ENCODE results near the gene TMEM270.

Gene TMEM270

DNA sequence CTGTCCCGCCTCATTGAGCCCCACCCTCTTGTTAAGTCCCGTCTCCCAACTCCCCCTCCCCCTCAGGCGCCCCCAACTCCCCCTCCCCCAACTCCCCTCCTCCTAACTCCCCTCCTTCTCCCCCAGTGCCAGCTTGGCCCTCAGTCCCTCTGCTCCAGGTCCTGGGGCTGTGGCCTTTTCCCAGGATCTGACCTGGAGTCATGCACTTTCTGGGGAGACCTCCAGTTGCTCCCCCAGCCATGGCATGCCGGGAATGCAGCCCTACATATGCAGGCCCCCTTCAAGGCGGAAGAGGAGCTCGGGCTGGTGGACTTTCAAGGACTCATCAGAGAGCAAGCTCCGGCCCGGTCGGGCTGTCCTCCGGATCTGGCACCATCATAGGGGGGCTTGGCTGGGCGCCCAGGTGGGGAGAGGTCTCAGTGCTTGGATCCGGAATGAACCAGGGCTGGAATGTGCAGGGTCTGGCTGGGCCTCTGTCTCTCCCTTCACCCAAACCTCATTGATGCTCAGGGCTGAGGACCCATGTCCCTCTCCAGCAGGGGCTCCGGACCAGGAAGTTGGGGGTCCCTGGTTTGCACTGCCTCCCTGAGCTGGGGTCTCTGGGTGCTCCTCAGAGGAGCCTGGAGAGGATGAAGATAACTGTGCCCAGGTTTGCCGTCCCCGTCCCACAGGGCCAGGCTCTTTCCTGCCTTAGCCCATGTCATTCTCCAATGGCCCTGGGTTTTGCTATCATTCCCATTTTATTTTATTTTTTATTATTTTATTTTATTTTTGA, 41.1 kb downstream of the TMEM270 start:
- no peak for FAIRE-seq
- DNase-seq (ENCODE audit: insufficient read length, low spot score), result no peak

DNA sequence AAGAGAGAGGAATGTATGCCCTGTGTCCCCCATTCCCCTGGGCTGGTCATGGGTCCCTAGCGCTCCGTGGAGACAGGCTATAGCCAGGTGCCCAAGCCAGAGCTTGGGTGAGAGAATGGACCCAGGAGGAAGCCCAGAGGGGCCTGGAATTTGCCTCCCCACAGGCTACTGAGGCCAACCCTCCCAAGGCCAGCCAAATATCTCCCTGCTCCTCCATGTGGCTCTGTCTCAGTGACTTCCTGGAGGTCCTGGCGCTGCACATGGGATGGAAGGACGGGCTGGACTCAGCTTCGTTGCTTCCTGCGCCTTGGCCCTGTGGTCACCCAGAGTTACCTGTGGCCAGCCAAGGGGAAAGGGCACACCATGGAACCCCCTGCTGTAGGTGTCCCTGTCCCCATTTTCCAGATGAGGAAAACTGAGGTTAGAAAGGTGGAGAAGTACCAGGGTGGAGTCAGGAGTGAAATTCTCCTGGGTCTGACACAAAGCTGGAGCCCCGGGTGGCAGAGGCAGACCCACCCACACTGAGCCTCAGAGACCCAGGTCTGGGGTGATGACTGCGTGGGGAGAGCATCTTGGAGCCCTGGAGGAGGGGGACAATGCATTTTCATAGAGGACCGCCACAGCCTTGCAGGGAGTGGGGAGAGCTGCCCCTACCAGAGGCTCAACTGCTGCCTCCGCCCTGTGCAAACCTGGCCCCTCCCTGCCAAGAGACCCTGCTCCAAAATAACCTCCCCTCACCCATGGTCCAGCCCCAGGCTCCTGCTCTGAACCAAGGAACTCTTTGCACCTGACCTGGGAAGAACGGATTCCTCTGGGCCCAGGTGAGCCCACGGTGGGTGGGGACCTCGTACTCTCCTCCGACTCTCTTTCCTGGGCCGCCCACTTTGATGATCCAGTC, 42.6 kb downstream of the TMEM270 start:
- DNase-seq (ENCODE audit: insufficient read length, low spot score) (no peak), FAIRE-seq (no peak)

GRCh38 chr7:73904219-73905137, 43.5 kb downstream of the TMEM270 start:
- FAIRE-seq (no peak), DNase-seq (ENCODE audit: insufficient read length, low spot score) (no peak)

DNA sequence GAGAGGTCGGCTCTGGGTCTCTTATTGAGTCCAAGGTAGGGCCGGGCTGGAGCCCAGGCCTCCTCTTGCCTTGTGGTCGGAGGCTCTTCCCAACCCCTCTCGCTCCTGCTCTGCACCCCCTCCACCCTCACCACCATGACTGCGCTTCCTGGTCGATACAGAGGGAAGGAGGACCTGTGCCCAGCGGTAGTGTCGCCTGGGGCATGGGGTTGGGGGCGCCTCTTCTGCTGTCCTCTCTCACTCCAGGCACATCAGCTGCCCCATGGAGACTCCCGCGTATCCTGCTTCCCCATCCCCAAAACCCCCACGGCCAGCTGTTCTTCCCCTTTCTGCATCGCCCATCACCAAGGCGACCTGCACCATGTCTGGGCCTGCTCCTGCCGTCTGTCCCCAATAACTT, 44.4 kb downstream of the TMEM270 start:
- no peak for FAIRE-seq
- DNase-seq (ENCODE audit: insufficient read length, low spot score), result no peak

GRCh38 chr7:73906874-73907273, 45.9 kb downstream of the TMEM270 start:
- DNase-seq (ENCODE audit: insufficient read length, low spot score) (no peak), FAIRE-seq (no peak)

DNA sequence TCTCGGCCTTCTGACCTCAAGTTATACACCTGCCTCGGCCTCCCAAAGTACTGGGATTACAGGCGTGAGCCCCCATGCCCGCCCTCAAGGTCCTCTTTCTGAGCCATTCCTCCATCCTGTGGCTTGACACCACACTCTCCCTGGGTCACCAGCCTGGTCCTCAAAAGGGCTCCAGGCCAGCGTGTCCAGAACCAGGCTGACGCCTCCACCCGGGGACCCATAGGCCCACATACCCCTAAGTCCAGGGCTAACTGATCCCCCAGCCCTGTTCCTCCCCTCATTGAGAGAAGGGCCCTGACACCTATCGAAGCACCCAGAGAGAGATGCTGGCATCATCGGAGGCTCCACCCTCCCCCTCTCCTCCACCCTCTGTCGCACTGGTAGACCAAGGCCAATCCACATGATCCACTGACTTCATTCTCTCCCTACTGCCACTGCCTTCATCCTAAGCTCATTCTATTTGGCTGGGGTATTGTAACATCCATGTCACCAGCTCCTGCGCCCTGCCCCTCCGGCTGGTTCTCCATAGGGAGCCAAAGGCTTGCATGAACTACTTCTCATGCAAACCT, 46.7 kb downstream of the TMEM270 start:
- no peak for FAIRE-seq

DNA sequence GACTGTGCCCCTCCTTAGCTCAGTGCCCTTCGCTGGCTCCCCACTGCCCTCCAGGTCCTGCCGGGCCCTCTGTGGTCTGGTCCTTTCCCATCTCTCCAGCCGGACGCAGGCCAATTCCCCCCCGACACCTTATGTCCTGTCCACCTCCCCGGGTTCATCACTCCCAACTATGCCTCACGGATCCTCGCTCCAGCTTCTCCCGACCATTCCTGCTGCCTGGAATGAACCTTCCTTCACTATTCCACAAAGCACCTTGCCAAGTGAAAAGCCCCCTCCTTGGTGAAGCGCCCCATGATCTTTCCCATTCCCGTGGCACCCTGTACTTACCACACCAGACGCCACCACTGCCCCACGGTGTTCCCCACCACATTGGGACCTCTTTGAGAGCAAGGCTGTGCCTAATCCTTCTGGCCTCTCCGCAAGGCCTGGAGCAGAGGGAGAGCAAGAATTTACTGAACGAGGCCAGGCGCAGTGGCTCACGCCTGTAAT, 47.2 kb downstream of the TMEM270 start:
- FAIRE-seq (no peak), DNase-seq (ENCODE audit: insufficient read length, low spot score) (no peak)

More for the DNA sequence above, 46.7 kb downstream of the TMEM270 start:
- DNase-seq (ENCODE audit: insufficient read length, low spot score), result no peak

GRCh38 chr7:73909051-73909941, 48.3 kb downstream of the TMEM270 start:
- no peak for DNase-seq (ENCODE audit: insufficient read length, low spot score)
- no peak for FAIRE-seq

GRCh38 chr7:73909996-73910395, 49.0 kb downstream of the TMEM270 start:
- DNase-seq (ENCODE audit: insufficient read length, low spot score), result no peak
- no peak for FAIRE-seq

- FAIRE-seq (no peak), DNase-seq (ENCODE audit: insufficient read length, low spot score) (no peak)
Measured at GRCh38 chr7:73912223-73912622, 51.3 kb downstream of the TMEM270 start.

Data from HTR-8/SVneo (cell line).